Smooth muscle cell of trachea (primary cell): ENCODE results near the gene EAPP. TPM values are rescaled to one million over a fixed set of nuclear protein-coding genes. Genes with fewer than 3 reads are reported as not detected.

Experiments used
- total RNA-seq: library from RNA; depleted of rRNA; stranded (reverse); fragments of >200 nt; gene quantifications from 2 replicates; pipeline ENCODE4 v1.2.1, GENCODE V29; 2014

Gene EAPP, protein sequence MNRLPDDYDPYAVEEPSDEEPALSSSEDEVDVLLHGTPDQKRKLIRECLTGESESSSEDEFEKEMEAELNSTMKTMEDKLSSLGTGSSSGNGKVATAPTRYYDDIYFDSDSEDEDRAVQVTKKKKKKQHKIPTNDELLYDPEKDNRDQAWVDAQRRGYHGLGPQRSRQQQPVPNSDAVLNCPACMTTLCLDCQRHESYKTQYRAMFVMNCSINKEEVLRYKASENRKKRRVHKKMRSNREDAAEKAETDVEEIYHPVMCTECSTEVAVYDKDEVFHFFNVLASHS
- total RNA-seq, result 46.3 and 67.5 TPM in 2 replicates

DNA sequence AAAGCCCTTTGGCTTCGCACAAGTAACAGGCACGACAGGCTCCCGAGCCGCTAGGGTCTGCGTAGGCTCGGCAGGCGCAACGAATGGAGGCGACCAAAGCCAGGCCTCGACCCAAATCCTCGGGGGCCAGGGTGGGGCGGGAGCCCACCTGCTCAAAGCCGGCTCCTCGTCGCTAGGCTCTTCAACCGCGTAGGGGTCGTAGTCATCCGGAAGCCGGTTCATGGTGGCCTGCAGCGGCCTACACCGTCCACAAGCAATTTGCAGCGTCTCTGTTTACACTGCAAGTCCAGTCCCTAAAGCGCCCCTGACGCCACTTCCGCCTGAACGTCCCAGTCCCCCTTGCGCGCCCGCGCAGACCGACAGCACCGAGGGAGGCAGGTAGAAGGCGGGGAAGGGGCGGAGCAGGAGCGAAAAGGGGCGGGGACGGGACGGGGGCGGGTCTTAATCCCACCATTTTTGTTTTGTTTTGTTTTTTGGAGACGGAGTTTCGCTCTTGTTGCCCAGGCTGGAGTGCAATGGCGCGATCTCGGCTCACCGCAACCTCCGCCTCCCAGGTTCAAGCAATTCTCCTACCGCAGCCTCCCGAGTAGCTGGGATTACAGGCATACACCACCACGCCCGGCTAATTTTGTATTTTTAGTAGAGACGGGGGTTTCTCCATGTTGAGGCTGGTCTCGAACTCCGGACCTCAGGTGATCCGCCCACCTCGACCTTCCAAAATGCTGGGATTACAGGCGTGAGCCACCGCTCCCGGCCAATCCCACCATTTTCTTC is at the start of gene EAPP:
Gene EAPP, minus strand, starts transcription at position 295 of the 774 bp plus-strand sequence. Its CDS starts 73 bp downstream, at position 222.

Other genes with a start within 250 kb of the EAPP start
- 25.3 and 30.8 TPM in 2 replicates for gene SPTSSA, start 77.5 kb downstream of the EAPP start, total RNA-seq
- 136 and 211 TPM in 2 replicates for gene SNX6, start 90.4 kb upstream of the EAPP start, total RNA-seq
- gene CFL2, start 174.9 kb upstream of the EAPP start, total RNA-seq, result 104 and 154 TPM in 2 replicates